NT2/D1 (cell line): Measurements from ENCODE around the gene CETN3.

ENCODE experiments used
- SUZ12 ChIP-seq: IDR thresholded peaks from 2 replicates; pipeline ENCODE4 v1.6.1; 2011; ENCODE audit not compliant: insufficient read length, insufficient read depth; ENCODE audit errors: extremely low read depth
- YY1 ChIP-seq: IDR thresholded peaks from 2 replicates; pipeline ENCODE4 v1.6.1; 2011; ENCODE audit not compliant: insufficient read length, insufficient read depth
- ZNF274 ChIP-seq: IDR thresholded peaks from 2 replicates; pipeline ENCODE4 v1.6.1; 2011; ENCODE audit warnings: mild to moderate bottlenecking, low read depth, low read length

- no peak for TF ChIP-seq SUZ12
- no peak for TF ChIP-seq ZNF274
- TF ChIP-seq YY1, result no peak
These were observed 37.4 kb upstream of the CETN3 start for GRCh38 chr5:90446961-90447360.
